GM23338 (cell line): ENCODE measurements around the gene AFAP1. TPM values are rescaled to one million over a fixed set of nuclear protein-coding genes. Genes with fewer than 3 reads are reported as not detected.

Experiments
- ATAC-seq: fragments of 200-7000 bp; cut with Tn5 transposase; 3 replicates; pipeline ENCODE4 v1.9.1; 2020
- DNase-seq: peaks from one replicate; pipeline ENCODE4 v3.0.0-alpha.2; 2015; ENCODE audit warnings: low spot score
- H2AFZ ChIP-seq: fragments of 200-600 bp; sonication (generic); 2 replicates; pipeline ENCODE4 v1.8.0; 2016; ENCODE audit warnings: antibody characterized with exemption, mild to moderate bottlenecking, moderate library complexity
- H3F3A ChIP-seq: fragments of 200-600 bp; sonication (generic); replicated peaks from 2 replicates; pipeline ENCODE4 v1.8.0; 2017; ENCODE audit warnings: antibody characterized with exemption, mixed run types, low read depth
- H3K27ac ChIP-seq: fragments of 200-600 bp; sonication (generic); 2 replicates; pipeline ENCODE4 v1.6.1; 2016; ENCODE audit warnings: low read depth
- H3K27me3 ChIP-seq: fragments of 200-600 bp; sonication (generic); 2 replicates; pipeline ENCODE4 v1.8.0; 2016; ENCODE audit warnings: mild to moderate bottlenecking, mixed run types, moderate library complexity; ENCODE audit not compliant: insufficient read depth
- H3K36me3 ChIP-seq: fragments of 200-600 bp; sonication (generic); 2 replicates; pipeline ENCODE4 v1.8.0; 2016; ENCODE audit warnings: mild to moderate bottlenecking; ENCODE audit not compliant: insufficient read depth
- H3K4me1 ChIP-seq: fragments of 200-600 bp; sonication (generic); 2 replicates; pipeline ENCODE4 v1.8.0; 2016; ENCODE audit warnings: mild to moderate bottlenecking, moderate library complexity; ENCODE audit not compliant: insufficient read depth
- H3K4me2 ChIP-seq: fragments of 200-600 bp; sonication (generic); 2 replicates; pipeline ENCODE4 v1.7.1; 2017; ENCODE audit warnings: mixed run types
- H3K4me3 ChIP-seq: fragments of 200-600 bp; sonication (generic); 2 replicates; pipeline ENCODE4 v1.6.1; 2016; ENCODE audit warnings: mixed run types
- H3K79me2 ChIP-seq: fragments of 200-600 bp; sonication (generic); replicated peaks from 2 replicates; pipeline ENCODE4 v1.8.0; 2017; ENCODE audit warnings: mild to moderate bottlenecking; ENCODE audit not compliant: insufficient read depth
- H3K9me2 ChIP-seq: fragments of 200-600 bp; sonication (generic); 2 replicates; pipeline ENCODE4 v1.8.0; 2017; ENCODE audit not compliant: insufficient read depth
- H4K20me1 ChIP-seq: fragments of 200-600 bp; sonication (generic); replicated peaks from 2 replicates; pipeline ENCODE4 v1.8.0; 2017; ENCODE audit warnings: mild to moderate bottlenecking; ENCODE audit not compliant: insufficient read depth
- H3K27ac Mint-ChIP-seq: 2 replicates; pipeline ENCODE4 v1.8.0; 2020; ENCODE audit warnings: inconsistent platforms, mild to moderate bottlenecking, moderate library complexity, mixed read lengths
- H3K27me3 Mint-ChIP-seq: 3 replicates; pipeline ENCODE4 v1.8.0; 2022; ENCODE audit warnings: low read depth, mild to moderate bottlenecking, moderate library complexity, mixed read lengths, inconsistent platforms; ENCODE audit not compliant: insufficient read depth, poor library complexity
- H3K36me3 Mint-ChIP-seq: 3 replicates; pipeline ENCODE4 v1.8.0; 2021; ENCODE audit warnings: low read depth, mild to moderate bottlenecking, inconsistent platforms, moderate library complexity, mixed read lengths
- H3K4me1 Mint-ChIP-seq: 3 replicates; pipeline ENCODE4 v1.8.0; 2020; ENCODE audit warnings: mild to moderate bottlenecking, inconsistent platforms, mixed read lengths
- H3K4me3 Mint-ChIP-seq: 3 replicates; pipeline ENCODE4 v1.8.0; 2021; ENCODE audit warnings: moderate library complexity, mild to moderate bottlenecking, inconsistent platforms, mixed read lengths
- H3K9me3 Mint-ChIP-seq: 3 replicates; pipeline ENCODE4 v1.8.0; 2020; ENCODE audit warnings: moderate library complexity, mild to moderate bottlenecking, inconsistent platforms, mixed read lengths
- CREB1 ChIP-seq: fragments of 250-450 bp; sonication (Bioruptor Pico); IDR thresholded peaks from 2 replicates; pipeline ENCODE4 v1.5.0; 2020; ENCODE audit warnings: low read depth, mild to moderate bottlenecking, moderate library complexity
- EZH2 ChIP-seq: fragments of 200-600 bp; sonication (generic); IDR thresholded peaks from one replicate; pipeline ENCODE4 v1.8.0; 2017; ENCODE audit warnings: antibody characterized with exemption, mild to moderate bottlenecking, low read depth; ENCODE audit not compliant: unreplicated experiment
- EZH2phosphoT487 ChIP-seq: fragments of 200-600 bp; sonication (generic); IDR thresholded peaks from one replicate; pipeline ENCODE4 v1.8.1; 2018; ENCODE audit warnings: antibody characterized with exemption; ENCODE audit not compliant: unreplicated experiment
- JUNB ChIP-seq: IDR thresholded peaks from one replicate; pipeline ENCODE4 v1.6.1; 2016; ENCODE audit warnings: antibody characterized with exemption; ENCODE audit not compliant: unreplicated experiment
- NANOG ChIP-seq: IDR thresholded peaks from 2 replicates; pipeline ENCODE4 v1.6.1; 2016; ENCODE audit warnings: antibody characterized with exemption, borderline replicate concordance
- POLR2AphosphoS5 ChIP-seq: IDR thresholded peaks from 2 replicates; pipeline ENCODE4 v1.6.1; 2016; ENCODE audit warnings: antibody characterized with exemption, low read depth
- STAT1 ChIP-seq: IDR thresholded peaks from one replicate; pipeline ENCODE4 v1.6.1; 2016; ENCODE audit warnings: antibody characterized with exemption; ENCODE audit not compliant: unreplicated experiment
- ZNF114 ChIP-seq: fragments of 250-450 bp; sonication (Bioruptor Pico); IDR thresholded peaks from 2 replicates; pipeline ENCODE4 v1.5.0; 2020; ENCODE audit warnings: mild to moderate bottlenecking, moderate library complexity
- ZNF331 ChIP-seq: fragments of 250-450 bp; sonication (Bioruptor Pico); IDR thresholded peaks from 2 replicates; pipeline ENCODE4 v1.5.0; 2020; ENCODE audit warnings: low read depth, mild to moderate bottlenecking, moderate library complexity
- polyA plus RNA-seq: library from polyadenylated mRNA; unstranded; fragments of >200 nt; fragmentation: Nextera tagmentation; extraction: Ambion mirVana; gene quantifications from 2 replicates; pipeline ENCODE4 v1.2.1, GENCODE V29; 2016
- total RNA-seq: library from RNA; depleted of rRNA; stranded (reverse); fragments of >200 nt; shearing (Covaris generic); gene quantifications from 2 replicates; pipeline ENCODE4 v1.2.3, GENCODE V29; 2014
- TF ChIP-seq, protein P1 (sequence below): IDR thresholded peaks from one replicate; pipeline ENCODE4 v1.6.1; 2018; ENCODE audit warnings: antibody characterized with exemption; ENCODE audit not compliant: unreplicated experiment
- TF ChIP-seq, protein P2 (sequence below), 2 experiments: fragments of 200-600 bp in 1 of 2; sonication (generic) in 1 of 2; conservative IDR thresholded peaks; 2 replicates each; pipeline versions ENCODE4 v1.5.1 to v1.6.1; 2016 to 2017; ENCODE audit warnings: antibody characterized with exemption in 2 of 2, low read depth in 2 of 2, mild to moderate bottlenecking in 2 of 2, moderate library complexity in 1 of 2
- TF ChIP-seq, protein P3 (sequence below): IDR thresholded peaks from 2 replicates; pipeline ENCODE4 v1.6.1; 2016; ENCODE audit warnings: antibody characterized with exemption

The AFAP1 gene
- total and polyA plus RNA-seq, 2 experiments from 2014 or later, result 6.5 to 21.5 TPM

DNA sequence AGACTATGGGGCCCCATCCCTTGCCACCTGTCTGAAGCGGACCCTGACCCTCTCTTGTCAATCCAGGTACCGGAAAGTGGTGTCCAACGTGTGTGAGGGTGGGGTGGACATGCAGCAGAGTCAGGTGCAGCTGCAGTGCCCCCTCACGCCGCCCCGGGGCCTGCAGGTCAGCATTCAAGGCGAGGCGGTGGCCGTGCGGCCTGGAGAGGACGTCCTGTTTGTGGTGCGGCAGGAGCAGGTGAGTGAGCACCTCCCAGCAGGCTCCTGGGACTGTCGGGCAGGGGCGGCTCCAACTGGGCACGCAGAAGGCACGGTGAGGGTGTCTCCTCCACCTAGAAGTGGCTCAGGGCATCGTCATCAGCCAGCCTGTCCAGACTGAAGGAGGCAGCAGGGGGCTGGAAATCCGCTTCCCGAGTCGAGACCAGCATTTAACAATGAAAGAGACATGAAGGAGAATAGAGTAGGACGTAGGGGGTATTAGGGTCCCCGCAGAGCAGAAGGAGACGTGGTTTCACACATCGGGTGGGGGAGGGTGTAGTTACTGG, 221.6 kb downstream of the AFAP1 start (continued):
- no peak for TF ChIP-seq STAT1
- TF ChIP-seq EZH2phosphoT487, result no peak
- TF ChIP-seq POLR2AphosphoS5, result no peak
- TF ChIP-seq, protein P1, sequence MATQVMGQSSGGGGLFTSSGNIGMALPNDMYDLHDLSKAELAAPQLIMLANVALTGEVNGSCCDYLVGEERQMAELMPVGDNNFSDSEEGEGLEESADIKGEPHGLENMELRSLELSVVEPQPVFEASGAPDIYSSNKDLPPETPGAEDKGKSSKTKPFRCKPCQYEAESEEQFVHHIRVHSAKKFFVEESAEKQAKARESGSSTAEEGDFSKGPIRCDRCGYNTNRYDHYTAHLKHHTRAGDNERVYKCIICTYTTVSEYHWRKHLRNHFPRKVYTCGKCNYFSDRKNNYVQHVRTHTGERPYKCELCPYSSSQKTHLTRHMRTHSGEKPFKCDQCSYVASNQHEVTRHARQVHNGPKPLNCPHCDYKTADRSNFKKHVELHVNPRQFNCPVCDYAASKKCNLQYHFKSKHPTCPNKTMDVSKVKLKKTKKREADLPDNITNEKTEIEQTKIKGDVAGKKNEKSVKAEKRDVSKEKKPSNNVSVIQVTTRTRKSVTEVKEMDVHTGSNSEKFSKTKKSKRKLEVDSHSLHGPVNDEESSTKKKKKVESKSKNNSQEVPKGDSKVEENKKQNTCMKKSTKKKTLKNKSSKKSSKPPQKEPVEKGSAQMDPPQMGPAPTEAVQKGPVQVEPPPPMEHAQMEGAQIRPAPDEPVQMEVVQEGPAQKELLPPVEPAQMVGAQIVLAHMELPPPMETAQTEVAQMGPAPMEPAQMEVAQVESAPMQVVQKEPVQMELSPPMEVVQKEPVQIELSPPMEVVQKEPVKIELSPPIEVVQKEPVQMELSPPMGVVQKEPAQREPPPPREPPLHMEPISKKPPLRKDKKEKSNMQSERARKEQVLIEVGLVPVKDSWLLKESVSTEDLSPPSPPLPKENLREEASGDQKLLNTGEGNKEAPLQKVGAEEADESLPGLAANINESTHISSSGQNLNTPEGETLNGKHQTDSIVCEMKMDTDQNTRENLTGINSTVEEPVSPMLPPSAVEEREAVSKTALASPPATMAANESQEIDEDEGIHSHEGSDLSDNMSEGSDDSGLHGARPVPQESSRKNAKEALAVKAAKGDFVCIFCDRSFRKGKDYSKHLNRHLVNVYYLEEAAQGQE, result no peak
- TF ChIP-seq CREB1 (CRISPR knock-in tag), result no peak
- TF ChIP-seq, protein P2, sequence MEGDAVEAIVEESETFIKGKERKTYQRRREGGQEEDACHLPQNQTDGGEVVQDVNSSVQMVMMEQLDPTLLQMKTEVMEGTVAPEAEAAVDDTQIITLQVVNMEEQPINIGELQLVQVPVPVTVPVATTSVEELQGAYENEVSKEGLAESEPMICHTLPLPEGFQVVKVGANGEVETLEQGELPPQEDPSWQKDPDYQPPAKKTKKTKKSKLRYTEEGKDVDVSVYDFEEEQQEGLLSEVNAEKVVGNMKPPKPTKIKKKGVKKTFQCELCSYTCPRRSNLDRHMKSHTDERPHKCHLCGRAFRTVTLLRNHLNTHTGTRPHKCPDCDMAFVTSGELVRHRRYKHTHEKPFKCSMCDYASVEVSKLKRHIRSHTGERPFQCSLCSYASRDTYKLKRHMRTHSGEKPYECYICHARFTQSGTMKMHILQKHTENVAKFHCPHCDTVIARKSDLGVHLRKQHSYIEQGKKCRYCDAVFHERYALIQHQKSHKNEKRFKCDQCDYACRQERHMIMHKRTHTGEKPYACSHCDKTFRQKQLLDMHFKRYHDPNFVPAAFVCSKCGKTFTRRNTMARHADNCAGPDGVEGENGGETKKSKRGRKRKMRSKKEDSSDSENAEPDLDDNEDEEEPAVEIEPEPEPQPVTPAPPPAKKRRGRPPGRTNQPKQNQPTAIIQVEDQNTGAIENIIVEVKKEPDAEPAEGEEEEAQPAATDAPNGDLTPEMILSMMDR (conservative IDR thresholded peaks at IDR 0.05; ENCODE audit: low read depth in 2 of 2), result no peak
- TF ChIP-seq ZNF331 (CRISPR knock-in tag), result no peak

DNA sequence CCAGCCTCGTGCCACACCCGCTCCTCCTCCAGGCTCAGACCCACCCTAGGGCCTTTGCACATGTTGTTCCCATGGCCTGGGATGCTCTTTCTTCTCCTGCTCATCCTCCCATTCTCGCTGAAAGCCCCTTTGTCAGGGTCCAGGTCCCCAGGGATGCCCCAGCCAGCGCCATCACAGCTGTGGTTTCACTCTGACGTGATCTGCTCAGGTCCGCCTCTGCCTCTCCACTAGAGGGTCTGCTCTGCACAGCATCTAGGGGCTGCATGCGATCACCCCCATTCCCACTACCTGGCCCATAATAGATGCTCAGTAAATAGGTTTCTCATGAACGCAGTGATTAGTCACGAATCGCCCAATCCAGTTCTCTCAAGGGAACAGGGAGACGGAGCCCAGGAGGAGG, 222.5 kb downstream of the AFAP1 start:
- Histone ChIP-seq H4K20me1 (no peaks in the 10 kb centered on the region), H3K27ac (no peak overlapping the region), H3K4me3 (no peak overlapping the region), H3F3A (no peaks in the 10 kb centered on the region), H3K36me3 (no peaks in the 10 kb centered on the region), H3K27me3 (no peaks in the 10 kb centered on the region), H2AFZ (no peak overlapping the region), H3K4me2 (no peak overlapping the region), H3K79me2 (no peaks in the 10 kb centered on the region), H3K9me2 (no peaks in the 10 kb centered on the region), H3K4me1 (no peaks in the 10 kb centered on the region; the same call in 1 of the 2 replicates)
- no peak for ATAC-seq
- Mint-ChIP-seq H3K4me3 (no peak overlapping the region), H3K27ac (no peak overlapping the region), H3K9me3 (no peaks in the 10 kb centered on the region), H3K4me1 (0 out of 3 replicates have a peak, but pooled peaks cover 2% of the 10 kb centered on the region), H3K36me3 (no peaks in the 10 kb centered on the region), H3K27me3 (peaks cover 10% of the 10 kb centered on the region)
- no peak for DNase-seq
- TF ChIP-seq NANOG, result no peak
- TF ChIP-seq EZH2, result no peak
- no peak for TF ChIP-seq CREB1 (CRISPR knock-in tag)
- TF ChIP-seq, protein P2 (conservative IDR thresholded peaks at IDR 0.05; ENCODE audit: low read depth in 2 of 2), result no peak
- no peak for TF ChIP-seq JUNB
- TF ChIP-seq EZH2phosphoT487, result no peak
- TF ChIP-seq POLR2AphosphoS5, result no peak
- TF ChIP-seq, protein P3, sequence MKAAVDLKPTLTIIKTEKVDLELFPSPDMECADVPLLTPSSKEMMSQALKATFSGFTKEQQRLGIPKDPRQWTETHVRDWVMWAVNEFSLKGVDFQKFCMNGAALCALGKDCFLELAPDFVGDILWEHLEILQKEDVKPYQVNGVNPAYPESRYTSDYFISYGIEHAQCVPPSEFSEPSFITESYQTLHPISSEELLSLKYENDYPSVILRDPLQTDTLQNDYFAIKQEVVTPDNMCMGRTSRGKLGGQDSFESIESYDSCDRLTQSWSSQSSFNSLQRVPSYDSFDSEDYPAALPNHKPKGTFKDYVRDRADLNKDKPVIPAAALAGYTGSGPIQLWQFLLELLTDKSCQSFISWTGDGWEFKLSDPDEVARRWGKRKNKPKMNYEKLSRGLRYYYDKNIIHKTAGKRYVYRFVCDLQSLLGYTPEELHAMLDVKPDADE, result no peak
- no peak for TF ChIP-seq STAT1
- TF ChIP-seq, protein P1, result no peak
- no peak for TF ChIP-seq ZNF114 (CRISPR knock-in tag)
